ENCODE data around the gene GRN. TPM values are rescaled to one million over a fixed set of nuclear protein-coding genes. Genes with fewer than 3 reads are reported as not detected.

GRN gene
- polyA plus RNA-seq, 1 of the 3 experiments (the other 2 are of a cell fraction) = 442 TPM

DNA sequence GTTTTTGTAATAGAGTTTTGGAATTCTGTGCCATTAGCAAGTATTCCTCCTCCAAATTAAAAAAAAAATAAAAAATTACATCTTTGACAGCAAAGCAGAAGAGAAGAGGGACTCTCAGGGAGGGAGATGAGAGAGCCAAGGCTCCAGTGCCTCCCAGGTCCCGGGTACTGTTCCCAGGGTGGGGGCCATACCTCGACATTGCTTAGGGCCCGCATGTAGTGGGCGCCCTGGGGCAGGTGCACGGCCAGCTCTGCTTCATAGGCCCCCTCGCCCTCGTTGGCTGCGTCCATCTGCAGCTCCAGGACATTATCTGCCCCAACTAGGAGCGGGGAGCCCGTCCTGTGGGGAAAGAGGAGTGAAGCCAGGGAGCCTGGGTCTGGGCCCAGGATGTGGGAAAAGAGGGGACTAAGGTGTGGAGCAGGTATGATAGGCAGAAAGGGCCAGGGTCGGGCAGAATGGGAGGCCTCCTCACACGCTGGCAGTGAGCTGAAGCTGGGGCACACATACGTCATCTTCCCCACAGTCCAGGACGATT is 33.1 kb downstream of the GRN start:
- TF ChIP-seq TEAD4 (IDR thresholded peaks at IDR 0.05; ENCODE audit: borderline replicate concordance, insufficient read depth) (no peak), FOXM1 (IDR thresholded peaks at IDR 0.05; ENCODE audit: low read depth) (no peak), CHD2 (IDR thresholded peaks at IDR 0.05; ENCODE audit: low read length, partially characterized antibody) (no peak)
- TF ChIP-seq, protein P1, sequence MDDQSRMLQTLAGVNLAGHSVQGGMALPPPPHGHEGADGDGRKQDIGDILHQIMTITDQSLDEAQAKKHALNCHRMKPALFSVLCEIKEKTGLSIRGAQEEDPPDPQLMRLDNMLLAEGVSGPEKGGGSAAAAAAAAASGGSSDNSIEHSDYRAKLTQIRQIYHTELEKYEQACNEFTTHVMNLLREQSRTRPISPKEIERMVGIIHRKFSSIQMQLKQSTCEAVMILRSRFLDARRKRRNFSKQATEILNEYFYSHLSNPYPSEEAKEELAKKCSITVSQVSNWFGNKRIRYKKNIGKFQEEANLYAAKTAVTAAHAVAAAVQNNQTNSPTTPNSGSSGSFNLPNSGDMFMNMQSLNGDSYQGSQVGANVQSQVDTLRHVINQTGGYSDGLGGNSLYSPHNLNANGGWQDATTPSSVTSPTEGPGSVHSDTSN (IDR thresholded peaks at IDR 0.05) = no peak
- TF ChIP-seq, protein P2, sequence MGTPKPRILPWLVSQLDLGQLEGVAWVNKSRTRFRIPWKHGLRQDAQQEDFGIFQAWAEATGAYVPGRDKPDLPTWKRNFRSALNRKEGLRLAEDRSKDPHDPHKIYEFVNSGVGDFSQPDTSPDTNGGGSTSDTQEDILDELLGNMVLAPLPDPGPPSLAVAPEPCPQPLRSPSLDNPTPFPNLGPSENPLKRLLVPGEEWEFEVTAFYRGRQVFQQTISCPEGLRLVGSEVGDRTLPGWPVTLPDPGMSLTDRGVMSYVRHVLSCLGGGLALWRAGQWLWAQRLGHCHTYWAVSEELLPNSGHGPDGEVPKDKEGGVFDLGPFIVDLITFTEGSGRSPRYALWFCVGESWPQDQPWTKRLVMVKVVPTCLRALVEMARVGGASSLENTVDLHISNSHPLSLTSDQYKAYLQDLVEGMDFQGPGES (IDR thresholded peaks at IDR 0.05; ENCODE audit: low read depth, low read length) = no peak
- TF ChIP-seq, protein P3, sequence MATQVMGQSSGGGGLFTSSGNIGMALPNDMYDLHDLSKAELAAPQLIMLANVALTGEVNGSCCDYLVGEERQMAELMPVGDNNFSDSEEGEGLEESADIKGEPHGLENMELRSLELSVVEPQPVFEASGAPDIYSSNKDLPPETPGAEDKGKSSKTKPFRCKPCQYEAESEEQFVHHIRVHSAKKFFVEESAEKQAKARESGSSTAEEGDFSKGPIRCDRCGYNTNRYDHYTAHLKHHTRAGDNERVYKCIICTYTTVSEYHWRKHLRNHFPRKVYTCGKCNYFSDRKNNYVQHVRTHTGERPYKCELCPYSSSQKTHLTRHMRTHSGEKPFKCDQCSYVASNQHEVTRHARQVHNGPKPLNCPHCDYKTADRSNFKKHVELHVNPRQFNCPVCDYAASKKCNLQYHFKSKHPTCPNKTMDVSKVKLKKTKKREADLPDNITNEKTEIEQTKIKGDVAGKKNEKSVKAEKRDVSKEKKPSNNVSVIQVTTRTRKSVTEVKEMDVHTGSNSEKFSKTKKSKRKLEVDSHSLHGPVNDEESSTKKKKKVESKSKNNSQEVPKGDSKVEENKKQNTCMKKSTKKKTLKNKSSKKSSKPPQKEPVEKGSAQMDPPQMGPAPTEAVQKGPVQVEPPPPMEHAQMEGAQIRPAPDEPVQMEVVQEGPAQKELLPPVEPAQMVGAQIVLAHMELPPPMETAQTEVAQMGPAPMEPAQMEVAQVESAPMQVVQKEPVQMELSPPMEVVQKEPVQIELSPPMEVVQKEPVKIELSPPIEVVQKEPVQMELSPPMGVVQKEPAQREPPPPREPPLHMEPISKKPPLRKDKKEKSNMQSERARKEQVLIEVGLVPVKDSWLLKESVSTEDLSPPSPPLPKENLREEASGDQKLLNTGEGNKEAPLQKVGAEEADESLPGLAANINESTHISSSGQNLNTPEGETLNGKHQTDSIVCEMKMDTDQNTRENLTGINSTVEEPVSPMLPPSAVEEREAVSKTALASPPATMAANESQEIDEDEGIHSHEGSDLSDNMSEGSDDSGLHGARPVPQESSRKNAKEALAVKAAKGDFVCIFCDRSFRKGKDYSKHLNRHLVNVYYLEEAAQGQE (IDR thresholded peaks at IDR 0.05; ENCODE audit: low read depth, low read length) = no peak
- CTCF ChIA-PET = no interaction called here
- Histone ChIP-seq H3K27ac (ENCODE audit: low read depth in 2 of 2, low read length in 1 of 2) (no peak overlapping the region), H3K27me3 (ENCODE audit: insufficient read depth) (no peaks in the 10 kb centered on the region), H3K4me2 (no peak overlapping the region), H3K4me3 (ENCODE audit: low read depth in 2 of 2, low read length in 1 of 2) (no peak overlapping the region), H4K20me1 (ENCODE audit: insufficient read depth) (no peaks in the 10 kb centered on the region), H3F3A (replicated peaks; ENCODE audit: insufficient read depth) (no peaks in the 10 kb centered on the region), H3K9me2 (no peaks in the 10 kb centered on the region), H3K9me3 (no peaks in the 10 kb centered on the region), H3K4me1 (ENCODE audit: control insufficient read depth in 1 of 2, insufficient read depth in 2 of 2, low read depth in 1 of 2, low read length in 1 of 2) (no peaks in the 10 kb centered on the region), H3K36me3 (replicated peaks in 1 of 2; ENCODE audit: control insufficient read depth in 1 of 2, insufficient read depth in 2 of 2, low read length in 1 of 2) (no peaks in the 10 kb centered on the region), H3K9ac (no peak overlapping the region), H3K79me2 (ENCODE audit: insufficient read depth) (no peaks in the 10 kb centered on the region), H2AFZ (ENCODE audit: low read depth) (no peak overlapping the region)
- no peak for DNase-seq
- POLR2A ChIA-PET = no interaction called here
- WGBS (ENCODE audit: low lambda C conversion rate) = 76% methylated on average over 14 of the region's 14 CpGs

DNA sequence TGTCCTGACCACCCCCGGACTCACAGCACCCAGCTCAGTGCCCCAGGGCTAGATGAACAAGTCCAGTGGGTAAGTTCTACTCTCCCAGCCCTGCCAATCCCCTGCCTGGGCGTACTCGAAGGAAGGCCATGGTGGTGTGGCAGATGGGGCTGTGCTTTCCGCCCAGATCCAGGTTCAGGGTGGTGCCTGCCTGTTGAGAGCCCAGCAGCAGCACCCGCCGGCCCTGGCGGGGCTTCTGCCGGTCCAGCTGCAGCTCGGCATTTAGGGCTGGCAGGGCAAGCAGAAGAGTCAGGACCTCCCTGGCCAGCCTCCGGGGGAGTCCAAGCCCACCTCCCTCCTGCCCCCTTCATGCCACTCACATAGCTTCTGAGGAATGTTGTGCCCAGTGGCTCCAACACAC is 34.8 kb downstream of the GRN start:
- Histone ChIP-seq H4K20me1 (ENCODE audit: insufficient read depth) (no peaks in the 10 kb centered on the region), H3K4me1 (ENCODE audit: control insufficient read depth in 1 of 2, insufficient read depth in 2 of 2, low read depth in 1 of 2, low read length in 1 of 2) (peaks cover 0 to 2% of the 10 kb centered on the region in 2 experiments; a peak in 1 of 4 replicates), H3K79me2 (ENCODE audit: insufficient read depth) (no peaks in the 10 kb centered on the region), H3F3A (replicated peaks; ENCODE audit: insufficient read depth) (no peaks in the 10 kb centered on the region), H2AFZ (ENCODE audit: low read depth) (no peak overlapping the region), H3K27ac (ENCODE audit: low read depth in 2 of 2, low read length in 1 of 2) (no peak overlapping the region), H3K9ac (no peak overlapping the region), H3K4me3 (ENCODE audit: low read depth in 2 of 2, low read length in 1 of 2) (no peak overlapping the region), H3K9me3 (no peaks in the 10 kb centered on the region), H3K36me3 (replicated peaks in 1 of 2; ENCODE audit: control insufficient read depth in 1 of 2, insufficient read depth in 2 of 2, low read length in 1 of 2) (no peaks in the 10 kb centered on the region), H3K9me2 (no peaks in the 10 kb centered on the region), H3K27me3 (ENCODE audit: insufficient read depth) (no peaks in the 10 kb centered on the region), H3K4me2 (no peak overlapping the region)
- DNase-seq = no peak
- POLR2A ChIA-PET = interaction anchor here (1.3 kb wide), 1 partner anchor 10 kb away, joined by 3 read pairs; no protein-coding TSS in a partner anchor
- WGBS (ENCODE audit: low lambda C conversion rate) = 68% methylated on average over 5 of the region's 10 CpGs
- CTCF ChIA-PET = interaction anchor here (2.8 kb wide), 1 partner anchor 17 kb away, joined by 13 read pairs; the partner anchor contains the start of gene FAM171A2
- TF ChIP-seq, protein P4, sequence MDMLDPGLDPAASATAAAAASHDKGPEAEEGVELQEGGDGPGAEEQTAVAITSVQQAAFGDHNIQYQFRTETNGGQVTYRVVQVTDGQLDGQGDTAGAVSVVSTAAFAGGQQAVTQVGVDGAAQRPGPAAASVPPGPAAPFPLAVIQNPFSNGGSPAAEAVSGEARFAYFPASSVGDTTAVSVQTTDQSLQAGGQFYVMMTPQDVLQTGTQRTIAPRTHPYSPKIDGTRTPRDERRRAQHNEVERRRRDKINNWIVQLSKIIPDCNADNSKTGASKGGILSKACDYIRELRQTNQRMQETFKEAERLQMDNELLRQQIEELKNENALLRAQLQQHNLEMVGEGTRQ (IDR thresholded peaks at IDR 0.05; ENCODE audit: borderline replicate concordance, low read depth, low read length) = no peak
- no peak for TF ChIP-seq RAD21 (IDR thresholded peaks at IDR 0.05; ENCODE audit: low read length)
- TF ChIP-seq, protein P3 (IDR thresholded peaks at IDR 0.05; ENCODE audit: low read depth, low read length) = no peak
- TF ChIP-seq TAF1 (IDR thresholded peaks at IDR 0.05; ENCODE audit: borderline replicate concordance, low read depth, low read length) = no peak
- TF ChIP-seq NFIC (IDR thresholded peaks at IDR 0.05; ENCODE audit: borderline replicate concordance) = no peak
- TF ChIP-seq CHD2 (IDR thresholded peaks at IDR 0.05; ENCODE audit: low read length, partially characterized antibody) = no peak
- no peak for TF ChIP-seq MEF2A (IDR thresholded peaks at IDR 0.05; ENCODE audit: borderline replicate concordance, low read depth)
- no peak for TF ChIP-seq TCF12 (IDR thresholded peaks at IDR 0.05)
- no peak for TF ChIP-seq POLR2AphosphoS5 (IDR thresholded peaks at IDR 0.05; ENCODE audit: low read depth, low read length)
- TF ChIP-seq FOXJ3 (CRISPR knock-in tag; IDR thresholded peaks at IDR 0.05) = no peak
- TF ChIP-seq EZH2phosphoT487 (IDR thresholded peaks at IDR 0.05; ENCODE audit: borderline replicate concordance, low read depth) = no peak
- TF ChIP-seq SMC3 (IDR thresholded peaks at IDR 0.05; ENCODE audit: low read depth, low read length) = no peak

Measured in SK-N-SH (cell line).